Neural crest cell (in vitro differentiated cells): ENCODE data around the gene PLCB1. TPM values are rescaled to one million over a fixed set of nuclear protein-coding genes. Genes with fewer than 3 reads are reported as not detected.

Experiments
- DNase-seq: peaks from one replicate; pipeline ENCODE4 v3.0.0; 2021; ENCODE audit warnings: low read depth, mixed read lengths, low spot score
- H3K27ac Mint-ChIP-seq: one replicate; pipeline ENCODE4 v1.8.0; 2021; ENCODE audit warnings: mild to moderate bottlenecking, mixed read lengths; ENCODE audit not compliant: unreplicated experiment
- H3K27me3 Mint-ChIP-seq: 2 replicates; pipeline ENCODE4 v1.8.0; 2021; ENCODE audit warnings: low read depth, mild to moderate bottlenecking, mixed read lengths
- H3K36me3 Mint-ChIP-seq: 2 replicates; pipeline ENCODE4 v1.8.0; 2021; ENCODE audit warnings: low read depth, mild to moderate bottlenecking, mixed read lengths
- H3K4me1 Mint-ChIP-seq: 2 replicates; pipeline ENCODE4 v1.8.0; 2021; ENCODE audit warnings: mixed read lengths
- H3K4me3 Mint-ChIP-seq: one replicate; pipeline ENCODE4 v1.8.0; 2021; ENCODE audit warnings: mild to moderate bottlenecking, mixed read lengths
- H3K9me3 Mint-ChIP-seq: 2 replicates; pipeline ENCODE4 v1.8.0; 2021; ENCODE audit warnings: mixed read lengths
- CTCF ChIP-seq: fragments of 200-600 bp; sonication (generic); conservative IDR thresholded peaks from 2 replicates; pipeline ENCODE4 v1.5.0; 2021; ENCODE audit warnings: antibody characterized with exemption, mild to moderate bottlenecking
- total RNA-seq: library from RNA; stranded (reverse); gene quantifications from 2 replicates; pipeline ENCODE4 v1.2.1, GENCODE V29; 2021

PLCB1 gene
- total RNA-seq, 1 donor from 2014 or later: 13.7 TPM

GRCh38 chr20:8313073-8313472 is 181.0 kb downstream of the PLCB1 start:
- no peaks in the 10 kb centered on the region for H3K36me3 Mint-ChIP-seq

GRCh38 chr20:8315639-8316573 is 183.8 kb downstream of the PLCB1 start:
- DNase-seq: no peak
- H3K27me3 Mint-ChIP-seq: no peaks in the 10 kb centered on the region
- H3K9me3 Mint-ChIP-seq: no peaks in the 10 kb centered on the region
- no peak overlapping the region for H3K27ac Mint-ChIP-seq
- H3K4me3 Mint-ChIP-seq: no peak overlapping the region
- no peaks in the 10 kb centered on the region for H3K36me3 Mint-ChIP-seq
- TF ChIP-seq CTCF: no peak
- H3K4me1 Mint-ChIP-seq: no peaks in the 10 kb centered on the region

More at GRCh38 chr20:8313073-8313472, 181.0 kb downstream of the PLCB1 start:
- DNase-seq: no peak
- Mint-ChIP-seq H3K4me3 (no peak overlapping the region), H3K9me3 (no peaks in the 10 kb centered on the region), H3K4me1 (peaks cover 13% of the 10 kb centered on the region), H3K27ac (no peak overlapping the region), H3K27me3 (no peaks in the 10 kb centered on the region)
- TF ChIP-seq CTCF: no peak

- no peak for TF ChIP-seq CTCF
- H3K4me3 Mint-ChIP-seq: no peak overlapping the region
- no peak overlapping the region for H3K27ac Mint-ChIP-seq
- H3K4me1 Mint-ChIP-seq: peaks cover under 1% of the 10 kb centered on the region
- no peaks in the 10 kb centered on the region for H3K27me3 Mint-ChIP-seq
- H3K9me3 Mint-ChIP-seq: no peaks in the 10 kb centered on the region
- no peaks in the 10 kb centered on the region for H3K36me3 Mint-ChIP-seq
- no peak for DNase-seq
Measured at GRCh38 chr20:8317448-8317847, 185.4 kb downstream of the PLCB1 start.

GRCh38 chr20:8318965-8319625 is 187.0 kb downstream of the PLCB1 start:
- H3K9me3 Mint-ChIP-seq: no peaks in the 10 kb centered on the region
- no peak overlapping the region for H3K4me3 Mint-ChIP-seq

GRCh38 chr20:8320306-8320705 is 188.2 kb downstream of the PLCB1 start:
- H3K27me3 Mint-ChIP-seq: no peaks in the 10 kb centered on the region
- H3K4me3 Mint-ChIP-seq: no peak overlapping the region
- H3K4me1 Mint-ChIP-seq: peaks cover 5% of the 10 kb centered on the region
- no peaks in the 10 kb centered on the region for H3K36me3 Mint-ChIP-seq
- no peak for DNase-seq
- no peak overlapping the region for H3K27ac Mint-ChIP-seq
- TF ChIP-seq CTCF: no peak
- no peaks in the 10 kb centered on the region for H3K9me3 Mint-ChIP-seq

More at GRCh38 chr20:8318965-8319625, 187.0 kb downstream of the PLCB1 start:
- DNase-seq: no peak
- Mint-ChIP-seq H3K27me3 (no peaks in the 10 kb centered on the region), H3K36me3 (no peaks in the 10 kb centered on the region), H3K27ac (no peak overlapping the region), H3K4me1 (peaks cover 5% of the 10 kb centered on the region)
- no peak for TF ChIP-seq CTCF
